Fibroblast of mammary gland (primary cell): ENCODE data around the gene PTPN6.

Experiments used
- DNase-seq: peaks from one replicate; pipeline ENCODE4 v3.0.0-alpha.2; 2010; ENCODE audit warnings: low read depth
- H3K4me3 ChIP-seq: 2 replicates; pipeline ENCODE4 v1.5.1; 2011; ENCODE audit warnings: low read depth, mild to moderate bottlenecking, low read length, moderate library complexity; ENCODE audit not compliant: control insufficient read depth
- TF ChIP-seq, protein P1 (sequence below): conservative IDR thresholded peaks from 2 replicates; pipeline ENCODE4 v1.5.1; 2011; ENCODE audit warnings: low read depth, low read length, inconsistent platforms; ENCODE audit not compliant: control insufficient read depth, insufficient read depth

Gene PTPN6

DNA sequence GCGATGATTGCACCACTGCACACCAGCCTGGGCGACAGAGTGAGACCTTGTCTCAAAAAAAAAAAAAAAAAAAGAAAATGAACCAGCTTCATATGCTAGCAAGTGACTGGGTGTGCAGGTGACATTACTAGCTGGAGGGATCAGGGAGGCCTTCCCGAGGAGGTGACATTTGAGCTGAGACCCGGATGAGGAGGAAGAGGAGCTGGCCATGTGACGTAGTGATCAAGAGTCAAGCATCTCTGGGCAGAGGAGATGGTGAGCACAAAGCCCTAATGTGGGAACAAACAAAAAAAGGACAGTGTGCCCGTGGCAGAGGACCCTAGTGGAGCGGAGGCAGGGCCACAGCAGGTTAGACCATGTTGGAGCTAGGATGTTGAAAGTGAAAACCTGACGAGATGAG lies 3.5 kb upstream of the PTPN6 start:
- no peak for DNase-seq
- TF ChIP-seq, protein P1, sequence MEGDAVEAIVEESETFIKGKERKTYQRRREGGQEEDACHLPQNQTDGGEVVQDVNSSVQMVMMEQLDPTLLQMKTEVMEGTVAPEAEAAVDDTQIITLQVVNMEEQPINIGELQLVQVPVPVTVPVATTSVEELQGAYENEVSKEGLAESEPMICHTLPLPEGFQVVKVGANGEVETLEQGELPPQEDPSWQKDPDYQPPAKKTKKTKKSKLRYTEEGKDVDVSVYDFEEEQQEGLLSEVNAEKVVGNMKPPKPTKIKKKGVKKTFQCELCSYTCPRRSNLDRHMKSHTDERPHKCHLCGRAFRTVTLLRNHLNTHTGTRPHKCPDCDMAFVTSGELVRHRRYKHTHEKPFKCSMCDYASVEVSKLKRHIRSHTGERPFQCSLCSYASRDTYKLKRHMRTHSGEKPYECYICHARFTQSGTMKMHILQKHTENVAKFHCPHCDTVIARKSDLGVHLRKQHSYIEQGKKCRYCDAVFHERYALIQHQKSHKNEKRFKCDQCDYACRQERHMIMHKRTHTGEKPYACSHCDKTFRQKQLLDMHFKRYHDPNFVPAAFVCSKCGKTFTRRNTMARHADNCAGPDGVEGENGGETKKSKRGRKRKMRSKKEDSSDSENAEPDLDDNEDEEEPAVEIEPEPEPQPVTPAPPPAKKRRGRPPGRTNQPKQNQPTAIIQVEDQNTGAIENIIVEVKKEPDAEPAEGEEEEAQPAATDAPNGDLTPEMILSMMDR, result no peak
- no peak overlapping the region for H3K4me3 ChIP-seq

DNA sequence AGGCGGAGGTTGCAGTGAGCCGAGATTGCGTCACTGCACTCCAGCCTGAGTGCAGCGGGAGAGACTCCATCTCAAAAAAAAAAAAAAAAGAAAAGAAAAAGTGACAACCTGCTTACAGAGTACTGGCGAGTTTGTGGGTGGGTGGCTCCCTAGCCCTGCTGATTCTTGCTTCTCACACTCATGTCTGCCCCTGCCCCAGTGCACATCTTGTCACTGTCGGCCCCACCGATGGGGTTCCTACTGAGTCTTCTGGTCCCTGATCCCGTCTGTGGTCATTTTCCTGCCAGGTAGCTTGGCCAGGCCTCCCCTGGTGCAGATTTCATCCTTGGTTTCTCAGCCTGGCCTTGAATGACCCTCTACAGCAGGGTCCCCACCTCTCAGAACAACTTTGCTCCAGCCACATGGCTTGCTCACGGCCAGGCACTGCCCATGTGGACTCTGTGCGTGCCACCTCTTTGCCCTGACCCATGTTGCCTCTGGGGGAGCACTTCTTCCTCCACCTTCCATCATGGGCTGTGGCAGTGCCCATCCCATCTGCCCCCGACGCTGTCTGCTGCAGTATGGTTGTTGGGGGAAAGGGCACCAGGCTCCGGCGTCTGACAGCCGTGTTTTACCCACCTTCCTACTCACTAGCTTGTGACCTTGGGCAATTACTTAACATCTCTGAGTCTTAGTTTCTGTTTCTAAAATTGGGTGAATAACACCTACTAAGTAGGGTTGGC lies 2.1 kb upstream of the PTPN6 start:
- TF ChIP-seq, protein P1, result no peak
- DNase-seq, result no peak
- H3K4me3 ChIP-seq, result no peak overlapping the region

DNA sequence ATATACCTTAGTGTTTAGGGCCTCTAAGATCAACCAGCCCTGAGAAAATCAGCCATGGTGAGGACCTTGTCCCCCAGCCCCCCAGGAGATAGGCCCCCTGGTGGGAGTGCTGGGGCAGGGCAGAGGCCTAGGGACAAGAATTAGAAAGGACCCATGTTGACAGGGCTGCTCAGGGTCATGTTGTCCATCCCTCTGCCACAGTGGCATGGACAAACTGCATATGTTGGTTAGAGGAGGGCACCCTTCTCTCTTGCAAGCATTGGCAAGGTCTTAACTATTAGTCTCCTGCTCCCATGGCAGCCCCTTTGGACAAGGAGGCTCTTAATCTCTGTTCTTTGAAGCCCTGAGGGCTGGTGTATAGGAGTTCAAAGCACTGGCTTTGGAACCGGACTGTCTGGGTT lies 755 bp upstream of the PTPN6 start:
- H3K4me3 ChIP-seq, result no peak overlapping the region
- no peak for DNase-seq
- TF ChIP-seq, protein P1, result peak; percentile 12

DNA sequence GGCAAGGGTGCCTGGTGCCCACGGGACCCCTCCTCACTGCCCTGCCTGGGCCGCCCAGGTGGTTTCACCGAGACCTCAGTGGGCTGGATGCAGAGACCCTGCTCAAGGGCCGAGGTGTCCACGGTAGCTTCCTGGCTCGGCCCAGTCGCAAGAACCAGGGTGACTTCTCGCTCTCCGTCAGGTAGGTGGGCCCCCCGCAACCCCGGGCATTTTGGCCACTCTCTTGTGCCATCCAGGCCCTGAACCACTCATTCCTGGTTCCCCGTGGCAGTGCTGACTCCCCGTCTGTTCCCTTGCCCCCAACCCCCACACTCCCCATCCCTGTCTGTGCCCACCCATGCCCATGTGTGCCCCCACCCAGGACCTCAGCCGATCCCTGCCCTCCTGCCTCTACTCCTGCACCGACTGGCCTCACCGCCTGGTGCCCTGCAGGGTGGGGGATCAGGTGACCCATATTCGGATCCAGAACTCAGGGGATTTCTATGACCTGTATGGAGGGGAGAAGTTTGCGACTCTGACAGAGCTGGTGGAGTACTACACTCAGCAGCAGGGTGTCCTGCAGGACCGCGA lies 480 bp downstream of the PTPN6 start:
- H3K4me3 ChIP-seq, result no peak overlapping the region
- TF ChIP-seq, protein P1, result no peak
- no peak for DNase-seq

DNA sequence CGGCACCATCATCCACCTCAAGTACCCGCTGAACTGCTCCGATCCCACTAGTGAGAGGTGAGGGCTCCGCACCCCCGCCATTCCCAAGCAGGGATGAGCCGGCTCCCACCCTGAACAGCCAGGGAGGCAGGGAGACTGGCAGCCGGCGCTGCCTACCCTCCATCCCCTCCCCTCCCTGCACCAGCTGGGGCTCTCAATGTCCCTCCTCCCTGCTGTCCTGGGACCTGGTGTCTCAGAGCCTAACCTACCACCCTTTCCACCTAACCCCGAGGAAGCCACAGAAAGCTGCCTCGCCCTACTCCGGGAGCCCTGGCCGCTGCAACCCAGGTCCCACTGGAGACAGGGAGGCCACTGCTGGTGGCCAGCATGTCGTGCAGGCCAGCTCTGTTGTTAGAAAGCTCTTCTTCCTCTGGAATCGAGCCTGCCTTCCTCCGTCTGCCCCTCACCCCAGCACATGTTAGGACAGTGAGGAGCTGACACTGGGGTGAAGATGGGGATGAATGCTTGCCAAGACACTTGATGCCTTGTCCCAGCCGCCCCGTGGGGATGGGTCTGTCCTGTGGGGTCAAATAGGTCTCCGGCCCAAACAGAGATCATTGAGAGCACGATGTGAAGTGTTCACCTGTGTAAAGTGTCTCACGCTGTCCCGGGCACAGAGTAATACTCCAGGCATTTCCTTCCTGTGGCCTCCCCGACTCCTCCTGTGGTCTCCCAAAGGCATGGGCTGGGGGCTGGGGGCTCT lies 1.1 kb downstream of the PTPN6 start:
- TF ChIP-seq, protein P1, result no peak
- no peak for DNase-seq

DNA sequence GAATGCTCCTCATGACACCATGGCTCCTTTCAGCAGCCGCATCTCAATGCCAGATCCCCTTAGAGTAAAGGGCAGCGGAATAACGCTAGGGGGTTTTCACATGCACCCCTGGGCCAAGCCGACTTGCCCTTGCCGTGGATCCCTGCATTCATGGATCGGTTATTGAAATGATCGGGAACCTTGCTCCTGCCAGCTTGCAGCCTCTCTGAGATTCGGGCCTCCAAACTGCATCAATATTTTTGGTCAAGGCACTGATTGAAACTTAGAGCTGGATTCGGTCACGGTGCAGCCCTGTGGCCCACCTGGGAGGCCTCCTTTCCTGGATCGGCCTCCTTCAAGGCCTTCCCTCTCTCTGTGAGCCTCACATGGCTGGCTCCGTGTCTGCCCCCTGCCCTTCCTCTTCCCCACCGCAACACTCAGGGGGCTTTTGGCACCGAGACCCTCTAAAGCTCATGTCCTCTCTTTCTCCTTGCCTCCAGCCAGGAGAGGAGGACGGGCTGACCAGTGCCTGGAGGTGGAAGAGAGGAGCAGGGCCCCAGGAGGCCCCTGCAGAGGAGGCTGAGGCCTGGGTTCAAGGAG lies 1.8 kb downstream of the PTPN6 start:
- DNase-seq, result no peak
- no peak overlapping the region for H3K4me3 ChIP-seq
- TF ChIP-seq, protein P1, result no peak

More for the DNA sequence above, 1.1 kb downstream of the PTPN6 start:
- H3K4me3 ChIP-seq, result no peak overlapping the region
